HG03095 (cell line): ENCODE measurements around the gene GPR3.

Experiments
- ATAC-seq: cut with Tn5 transposase; IDR thresholded peaks from one replicate; pipeline ENCODE4 v1.9.1; 2021; ENCODE audit warnings: moderate library complexity; ENCODE audit not compliant: unreplicated experiment

GPR3 gene

GRCh38 chr1:27358038-27358927 is 34.1 kb upstream of the GPR3 start:
- ATAC-seq: no peak

DNA sequence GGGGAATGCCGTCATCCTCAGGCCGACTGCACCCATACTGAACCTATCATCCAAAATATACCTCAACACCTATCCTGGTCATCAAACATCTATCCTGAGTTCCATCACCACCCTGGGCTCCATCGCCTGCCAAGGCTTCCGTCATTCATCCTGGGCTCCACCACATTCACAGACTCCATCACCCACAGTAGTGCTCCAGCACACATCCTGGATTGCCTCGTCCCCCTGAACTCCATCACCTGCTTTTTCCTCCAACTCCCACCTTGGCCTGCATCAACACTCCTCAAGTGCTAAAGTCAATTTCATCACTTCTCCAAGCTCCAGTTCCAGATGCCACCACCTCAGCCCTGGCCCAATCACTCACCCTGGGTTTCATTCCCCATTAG is 33.5 kb upstream of the GPR3 start:
- no peak for ATAC-seq

GRCh38 chr1:27359822-27360158 is 32.6 kb upstream of the GPR3 start:
- no peak for ATAC-seq

- ATAC-seq: no peak
These were observed 32.0 kb upstream of the GPR3 start for GRCh38 chr1:27360159-27361043.

DNA sequence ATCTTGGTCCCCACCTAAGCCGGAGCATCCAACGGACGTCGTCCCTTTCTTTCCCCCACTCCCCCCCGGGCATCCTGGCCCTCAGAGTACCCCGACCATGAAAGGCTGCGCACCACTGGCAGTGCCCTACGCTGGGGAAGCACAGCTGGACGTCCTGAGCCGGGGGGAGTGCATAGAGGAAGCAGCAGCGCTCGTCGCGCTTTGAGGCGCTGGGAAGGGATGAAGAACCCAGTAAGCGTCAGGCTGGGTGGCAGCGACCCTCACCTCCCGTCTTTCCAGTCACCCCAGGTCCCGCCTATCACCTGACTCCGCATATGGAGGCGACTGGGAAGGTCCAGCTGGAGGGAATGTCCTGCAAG is 31.4 kb upstream of the GPR3 start:
- ATAC-seq: no peak

DNA sequence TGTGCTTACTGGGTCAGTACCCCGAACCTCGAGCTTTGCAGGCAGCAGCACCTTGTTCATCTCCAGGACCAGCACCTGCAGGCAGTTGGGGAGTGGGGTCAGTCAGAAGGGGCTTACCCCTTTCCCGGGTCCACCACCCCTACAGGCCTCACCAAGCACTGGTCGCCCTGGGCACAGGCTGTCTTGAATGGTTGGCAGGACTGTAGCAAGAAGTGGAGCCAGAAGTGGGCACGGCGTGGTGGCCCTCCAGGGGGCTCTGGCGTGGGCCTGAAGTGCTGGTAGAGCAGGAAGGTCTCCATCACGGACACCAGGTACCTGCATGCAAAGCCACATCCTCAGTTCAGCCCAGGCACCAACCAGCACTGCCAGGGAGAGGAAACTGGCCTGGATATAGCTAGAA is 30.9 kb upstream of the GPR3 start:
- ATAC-seq: no peak

- ATAC-seq: no peak
These were observed 28.4 kb upstream of the GPR3 start for GRCh38 chr1:27363766-27364695.

- ATAC-seq: no peak
These were observed 27.6 kb upstream of the GPR3 start for GRCh38 chr1:27364696-27365371.

DNA sequence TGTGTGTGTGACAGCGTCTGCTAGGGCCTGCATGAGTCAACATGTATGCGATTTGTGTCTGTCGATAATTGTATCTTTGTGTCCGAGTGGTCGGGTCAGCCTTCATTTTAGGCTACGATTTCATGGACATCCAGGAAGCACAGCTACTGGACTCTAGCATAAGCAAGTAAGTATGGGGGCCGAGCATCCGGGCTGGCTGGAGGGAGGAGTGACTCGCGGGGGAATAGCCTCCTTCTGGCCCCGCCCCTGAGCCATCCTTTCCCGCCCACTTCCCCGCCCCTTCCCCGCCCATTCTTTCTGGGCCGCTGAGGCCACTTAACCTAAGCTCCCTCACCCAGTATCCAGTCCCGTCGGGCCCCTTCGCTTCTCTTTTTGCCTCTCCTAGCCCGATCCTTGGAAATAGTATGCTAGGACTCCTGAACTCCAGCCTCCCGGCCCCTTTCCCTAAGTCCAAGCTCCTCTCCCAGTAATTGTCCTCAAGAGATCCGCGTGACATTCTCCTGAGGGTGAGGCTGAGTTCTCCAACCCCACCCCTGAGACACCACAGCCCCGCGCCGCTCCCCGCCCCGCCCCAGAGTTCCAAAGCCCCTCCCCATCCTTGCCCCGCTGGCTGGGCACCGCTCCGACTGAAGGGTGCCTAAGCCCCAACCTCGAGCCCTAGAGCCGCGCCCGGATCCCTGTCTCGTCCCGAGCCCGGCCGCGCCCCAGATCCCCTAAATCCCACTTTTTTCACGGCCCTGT is 26.9 kb upstream of the GPR3 start:
- no peak for ATAC-seq

- no peak for ATAC-seq
These were observed 26.4 kb upstream of the GPR3 start for GRCh38 chr1:27366113-27366410.

DNA sequence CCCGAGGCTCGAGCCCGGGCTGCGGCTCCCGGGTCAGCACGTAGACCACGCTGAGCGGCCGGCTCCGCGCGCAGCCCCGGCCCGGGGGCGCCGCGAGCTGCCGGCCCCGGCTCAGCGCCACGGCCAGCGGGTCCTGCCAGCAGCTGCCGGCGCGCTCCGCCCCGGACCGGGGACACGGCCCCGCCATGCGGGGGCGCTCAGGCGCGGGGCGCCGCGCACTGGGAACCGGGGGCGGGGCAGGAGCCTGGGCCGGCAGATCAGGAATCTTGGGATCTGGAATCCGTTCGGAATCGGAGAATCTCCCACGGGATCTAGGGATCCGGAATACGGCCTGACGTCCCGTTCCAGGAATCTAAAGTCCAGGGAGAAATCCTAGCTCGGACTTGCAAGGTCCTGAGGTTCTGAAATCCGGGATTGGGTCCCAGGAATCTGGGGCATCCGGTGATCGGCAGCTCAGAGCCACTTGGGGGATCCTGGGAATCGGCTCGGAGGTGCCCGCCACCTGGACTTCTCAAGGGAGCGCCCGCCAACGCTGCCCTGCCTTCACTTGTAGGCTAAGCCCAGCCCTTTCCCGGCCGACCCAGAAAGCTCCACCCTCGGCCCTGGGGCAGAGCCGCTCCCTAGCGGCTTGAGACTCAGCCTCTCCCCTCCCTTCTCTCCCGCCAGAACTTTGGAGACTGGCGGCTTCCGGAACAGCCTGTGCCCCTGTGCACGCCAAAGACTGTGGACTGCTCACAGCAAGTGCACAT is 25.8 kb upstream of the GPR3 start, which contains the start of gene MAP3K6:
TSS of gene MAP3K6 (minus strand) at position 551 of the 749 bp plus-strand sequence. CDS start at position 187, 364 bp downstream.
- ATAC-seq: no peak

- no peak for ATAC-seq
These were observed 25.2 kb upstream of the GPR3 start for GRCh38 chr1:27367160-27367650.

GRCh38 chr1:27368869-27369582 is 23.4 kb upstream of the GPR3 start:
- no peak for ATAC-seq

- ATAC-seq: no peak
These were observed 20.2 kb upstream of the GPR3 start for GRCh38 chr1:27372022-27372807.

- ATAC-seq: no peak
These were observed 19.4 kb upstream of the GPR3 start for GRCh38 chr1:27372808-27373690.

DNA sequence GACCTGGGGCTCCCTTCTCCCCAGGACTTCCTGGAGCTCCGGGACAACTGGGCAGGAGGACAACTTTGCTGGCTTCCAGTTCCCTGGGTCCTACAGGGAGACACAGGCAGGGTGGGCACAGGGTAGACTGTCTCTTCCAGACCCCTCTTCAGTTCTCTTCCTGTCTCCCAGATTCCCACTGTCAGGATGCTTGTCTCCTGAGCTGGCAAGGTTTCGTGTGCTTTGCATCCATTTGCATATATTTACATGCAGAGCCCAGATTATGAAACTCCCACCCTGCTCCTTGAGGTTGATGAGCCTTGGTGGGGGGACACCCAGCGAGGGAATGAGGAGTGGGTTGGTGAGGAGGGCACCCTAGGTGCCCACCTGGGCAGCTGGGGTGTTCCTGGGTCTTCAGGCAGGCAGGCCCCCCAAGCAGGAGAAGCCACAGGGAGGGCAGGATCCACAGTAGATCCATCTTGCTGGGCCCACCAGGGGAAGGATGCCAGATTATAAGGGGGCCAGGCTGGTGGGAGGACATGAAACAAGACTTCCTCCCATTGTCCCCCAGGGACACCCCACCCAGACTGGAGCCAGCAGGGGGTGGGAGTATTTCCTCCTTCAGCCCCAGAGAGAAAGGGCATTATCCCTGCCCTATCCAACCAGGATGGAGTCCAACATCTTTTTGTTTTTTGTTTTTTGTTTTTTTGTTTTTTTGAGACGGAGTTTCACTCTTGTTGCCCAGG is 17.9 kb upstream of the GPR3 start, which contains the start of gene FCN3:
TSS of gene FCN3 (minus strand) at position 463 of the 725 bp plus-strand sequence. CDS start at position 457, 6 bp downstream.
- no peak for ATAC-seq
